Ishikawa (cell line): Measurements from ENCODE around the gene CCDC78.

ENCODE experiments used
- CEBPB ChIP-seq: IDR thresholded peaks from 2 replicates; pipeline ENCODE4 v1.6.1; 2012
- CREB1 ChIP-seq: IDR thresholded peaks from 2 replicates; pipeline ENCODE4 v1.6.1; 2012; ENCODE audit warnings: low read depth
- EGR1 ChIP-seq: IDR thresholded peaks from 2 replicates; pipeline ENCODE4 v1.6.1; 2012
- EP300 ChIP-seq: IDR thresholded peaks from 2 replicates; pipeline ENCODE4 v1.6.1; 2012; ENCODE audit warnings: borderline replicate concordance
- FOXM1 ChIP-seq: IDR thresholded peaks from 2 replicates; pipeline ENCODE4 v1.6.1; 2012; ENCODE audit warnings: low read depth, borderline replicate concordance
- MAX ChIP-seq: IDR thresholded peaks from 2 replicates; pipeline ENCODE4 v1.6.1; 2012
- NFIC ChIP-seq: IDR thresholded peaks from 2 replicates; pipeline ENCODE4 v1.6.1; 2012
- RAD21 ChIP-seq: IDR thresholded peaks from 2 replicates; pipeline ENCODE4 v1.6.1; 2012; ENCODE audit warnings: low read depth
- REST ChIP-seq: IDR thresholded peaks from 2 replicates; pipeline ENCODE4 v1.6.1; 2012; ENCODE audit warnings: low read depth, mild to moderate bottlenecking
- TAF1 ChIP-seq: IDR thresholded peaks from 2 replicates; pipeline ENCODE4 v1.6.1; 2012; ENCODE audit warnings: low read depth, mild to moderate bottlenecking
- TCF12 ChIP-seq: IDR thresholded peaks from 2 replicates; pipeline ENCODE4 v1.6.1; 2012; ENCODE audit warnings: low read depth
- USF1 ChIP-seq: IDR thresholded peaks from 2 replicates; pipeline ENCODE4 v1.6.1; 2012
- YY1 ChIP-seq: IDR thresholded peaks from 2 replicates; pipeline ENCODE4 v1.6.1; 2012; ENCODE audit warnings: low read depth
- ZBTB7A ChIP-seq: IDR thresholded peaks from 2 replicates; pipeline ENCODE4 v1.6.1; 2012; ENCODE audit warnings: low read depth

GRCh38 chr16:774086-775001 is 48.1 kb upstream of the CCDC78 start:
- TF ChIP-seq FOXM1 (no peak), USF1 (no peak), NFIC (no peak), MAX (no peak), TCF12 (no peak), YY1 (no peak), REST (no peak), RAD21 (no peak), EGR1 (no peak), EP300 (no peak), CREB1 (no peak), TAF1 (no peak), CEBPB (no peak), ZBTB7A (no peak)
